GM18502 (cell line): ENCODE data around the gene TSHZ2.

Source experiments
- ATAC-seq: cut with Tn5 transposase; IDR thresholded peaks from one replicate; pipeline ENCODE4 v1.9.1; 2021; ENCODE audit warnings: mild to moderate bottlenecking; ENCODE audit not compliant: unreplicated experiment, poor library complexity

TSHZ2 gene

GRCh38 chr20:53287357-53288042 is 315.3 kb downstream of the TSHZ2 start:
- ATAC-seq: no peak

- ATAC-seq: no peak
Observed at GRCh38 chr20:53291548-53291947, 319.4 kb downstream of the TSHZ2 start.

GRCh38 chr20:53292347-53292746 is 320.2 kb downstream of the TSHZ2 start:
- no peak for ATAC-seq

GRCh38 chr20:53294804-53295203 is 322.6 kb downstream of the TSHZ2 start:
- no peak for ATAC-seq

GRCh38 chr20:53296025-53296424 is 323.9 kb downstream of the TSHZ2 start:
- ATAC-seq: no peak

GRCh38 chr20:53296451-53297153 is 324.4 kb downstream of the TSHZ2 start:
- ATAC-seq: no peak

- ATAC-seq: no peak
Observed at GRCh38 chr20:53297154-53297529, 325.0 kb downstream of the TSHZ2 start.

GRCh38 chr20:53298260-53298659 is 326.1 kb downstream of the TSHZ2 start:
- ATAC-seq: no peak

- no peak for ATAC-seq
Observed at GRCh38 chr20:53298911-53299310, 326.8 kb downstream of the TSHZ2 start.

- ATAC-seq: no peak
Observed at GRCh38 chr20:53299831-53300230, 327.7 kb downstream of the TSHZ2 start.

- ATAC-seq: no peak
Observed at GRCh38 chr20:53301869-53302268, 329.7 kb downstream of the TSHZ2 start.

- no peak for ATAC-seq
Observed at GRCh38 chr20:53302695-53303412, 330.7 kb downstream of the TSHZ2 start.

GRCh38 chr20:53303413-53303760 is 331.2 kb downstream of the TSHZ2 start:
- ATAC-seq: no peak

- no peak for ATAC-seq
Observed at GRCh38 chr20:53304146-53304545, 332.0 kb downstream of the TSHZ2 start.

- no peak for ATAC-seq
Observed at GRCh38 chr20:53306192-53306805, 334.1 kb downstream of the TSHZ2 start.

GRCh38 chr20:53307964-53308597 is 335.9 kb downstream of the TSHZ2 start:
- ATAC-seq: no peak

GRCh38 chr20:53309515-53309914 is 337.4 kb downstream of the TSHZ2 start:
- ATAC-seq: no peak

GRCh38 chr20:53312957-53313356 is 340.8 kb downstream of the TSHZ2 start:
- ATAC-seq: no peak

GRCh38 chr20:53316206-53316937 is 344.2 kb downstream of the TSHZ2 start:
- ATAC-seq: no peak

GRCh38 chr20:53319200-53319599 is 347.0 kb downstream of the TSHZ2 start:
- ATAC-seq: no peak
